GM18870 (cell line): ENCODE results near the gene MED8.
"Not testable (repeated sequence)": the region's sequence is repeated elsewhere in the genome, so short reads cannot be mapped to it uniquely, and the experiment has no call there.

ENCODE experiments used
- ATAC-seq: cut with Tn5 transposase; IDR thresholded peaks from one replicate; pipeline ENCODE4 v1.9.1; 2021; ENCODE audit warnings: moderate library complexity; ENCODE audit not compliant: unreplicated experiment

Gene MED8

GRCh38 chr1:43422995-43423671, 33.5 kb upstream of the MED8 start:
- no peak for ATAC-seq

- ATAC-seq, result no peak
Measured at GRCh38 chr1:43421976-43422750, 32.6 kb upstream of the MED8 start.

- ATAC-seq, result no peak
Measured at GRCh38 chr1:43421396-43421795, 31.8 kb upstream of the MED8 start.

- no peak for ATAC-seq
Measured at GRCh38 chr1:43420874-43421273, 31.3 kb upstream of the MED8 start.

- ATAC-seq, result no peak
Measured at GRCh38 chr1:43419627-43420425, 30.2 kb upstream of the MED8 start.

- no peak for ATAC-seq
Measured at GRCh38 chr1:43418858-43419257, 29.3 kb upstream of the MED8 start.

GRCh38 chr1:43415901-43416300, 26.3 kb upstream of the MED8 start:
- no peak for ATAC-seq

GRCh38 chr1:43414634-43415223, 25.1 kb upstream of the MED8 start:
- ATAC-seq, result no peak

GRCh38 chr1:43413426-43413825, 23.8 kb upstream of the MED8 start:
- not testable (repeated sequence) for ATAC-seq

- no peak for ATAC-seq
Measured at GRCh38 chr1:43410571-43410970, 21.0 kb upstream of the MED8 start.

GRCh38 chr1:43405876-43406234, 16.3 kb upstream of the MED8 start:
- ATAC-seq, result no peak

GRCh38 chr1:43405219-43405875, 15.7 kb upstream of the MED8 start:
- no peak for ATAC-seq

- no peak for ATAC-seq
Measured at GRCh38 chr1:43404353-43404752, 14.8 kb upstream of the MED8 start.

GRCh38 chr1:43402089-43402865, 12.7 kb upstream of the MED8 start:
- no peak for ATAC-seq

GRCh38 chr1:43400441-43400840, 10.8 kb upstream of the MED8 start:
- not testable (repeated sequence) for ATAC-seq

GRCh38 chr1:43398227-43398626, 8.6 kb upstream of the MED8 start:
- ATAC-seq, result no peak

- no peak for ATAC-seq
Measured at GRCh38 chr1:43396059-43396458, 6.5 kb upstream of the MED8 start.

GRCh38 chr1:43395523-43395922, 5.9 kb upstream of the MED8 start:
- ATAC-seq, result no peak

GRCh38 chr1:43392702-43393101, 3.1 kb upstream of the MED8 start:
- no peak for ATAC-seq

- no peak for ATAC-seq
Measured at GRCh38 chr1:43388613-43389012, 987 bp downstream of the MED8 start.
